Mesothelial cell of epicardium (in vitro differentiated cells): ENCODE measurements around the gene ELMO1. TPM values are rescaled to one million over a fixed set of nuclear protein-coding genes. Genes with fewer than 3 reads are reported as not detected.

Experiments
- DNase-seq, 2 experiments: peaks; one replicate each; pipeline ENCODE4 v3.0.0; 2021; ENCODE audit warnings: low spot score in 2 of 2; ENCODE audit not compliant: unreplicated experiment in 2 of 2
- H3K27ac Mint-ChIP-seq: 2 replicates; pipeline ENCODE4 v1.8.0; 2021; ENCODE audit warnings: mixed read lengths
- H3K27me3 Mint-ChIP-seq: 2 replicates; pipeline ENCODE4 v1.8.0; 2021; ENCODE audit warnings: low read depth, mixed read lengths
- H3K36me3 Mint-ChIP-seq: 2 replicates; pipeline ENCODE4 v1.8.0; 2021; ENCODE audit warnings: mixed read lengths
- H3K4me1 Mint-ChIP-seq: 2 replicates; pipeline ENCODE4 v1.8.0; 2021; ENCODE audit warnings: mixed read lengths
- H3K4me3 Mint-ChIP-seq: 2 replicates; pipeline ENCODE4 v1.8.0; 2021; ENCODE audit warnings: mild to moderate bottlenecking, moderate library complexity, mixed read lengths
- H3K9me3 Mint-ChIP-seq: 2 replicates; pipeline ENCODE4 v1.8.0; 2021; ENCODE audit warnings: mixed read lengths
- total RNA-seq: library from RNA; stranded (reverse); gene quantifications from 3 replicates; pipeline ENCODE4 v1.2.1, GENCODE V29; 2021
- TF ChIP-seq, protein P1 (sequence below): fragments of 200-600 bp; sonication (generic); IDR thresholded peaks from one replicate; pipeline ENCODE4 v1.5.0; 2021; ENCODE audit warnings: antibody characterized with exemption; ENCODE audit not compliant: unreplicated experiment

The ELMO1 gene
- total RNA-seq, 1 donor from 2014 or later: 9.6 TPM

DNA sequence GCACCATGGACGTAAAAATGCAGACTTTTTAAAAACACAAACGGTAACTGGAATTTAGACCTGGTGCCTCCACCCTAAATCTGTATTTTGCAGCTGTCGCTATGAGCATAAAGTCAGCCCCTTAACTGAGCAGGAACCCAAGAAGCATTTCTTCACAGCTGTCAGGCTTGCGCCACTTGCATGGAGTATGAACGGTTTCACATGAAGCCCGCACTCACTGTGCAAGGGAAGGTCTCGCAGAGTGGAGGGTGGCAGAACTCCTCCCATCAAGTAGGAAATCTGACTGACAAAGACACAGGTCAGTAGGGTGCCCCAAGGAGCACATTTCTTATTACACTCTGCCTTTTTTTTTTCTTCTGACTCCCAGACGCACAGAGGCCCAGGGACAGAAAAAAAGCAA, 58.5 kb downstream of the ELMO1 start:
- no peak for DNase-seq
- no peaks in the 10 kb centered on the region for H3K36me3 Mint-ChIP-seq

DNA sequence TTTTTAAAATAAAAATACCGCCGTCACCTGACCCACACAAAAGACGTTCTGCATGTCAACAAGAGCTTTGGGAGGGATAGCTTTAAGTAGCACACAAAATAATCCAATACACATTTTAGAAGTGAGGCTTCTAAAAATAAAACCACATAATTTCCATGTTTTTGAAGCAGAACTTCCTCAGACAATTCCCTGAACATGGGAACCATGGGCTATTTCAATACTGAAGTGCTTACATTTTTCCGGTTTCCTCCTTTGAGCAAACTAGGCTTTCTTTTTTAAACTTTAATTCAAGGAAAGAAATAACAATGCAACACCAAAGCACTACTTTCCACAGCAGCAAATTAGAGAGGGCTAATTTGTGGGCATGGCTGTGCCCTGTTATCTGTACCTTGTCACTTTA, 59.9 kb downstream of the ELMO1 start:
- Mint-ChIP-seq H3K27me3 (no peaks in the 10 kb centered on the region), H3K9me3 (no peaks in the 10 kb centered on the region), H3K27ac (no peak overlapping the region), H3K36me3 (no peaks in the 10 kb centered on the region), H3K4me3 (no peak overlapping the region), H3K4me1 (no peaks in the 10 kb centered on the region)
- no peak for DNase-seq
- TF ChIP-seq, protein P1, sequence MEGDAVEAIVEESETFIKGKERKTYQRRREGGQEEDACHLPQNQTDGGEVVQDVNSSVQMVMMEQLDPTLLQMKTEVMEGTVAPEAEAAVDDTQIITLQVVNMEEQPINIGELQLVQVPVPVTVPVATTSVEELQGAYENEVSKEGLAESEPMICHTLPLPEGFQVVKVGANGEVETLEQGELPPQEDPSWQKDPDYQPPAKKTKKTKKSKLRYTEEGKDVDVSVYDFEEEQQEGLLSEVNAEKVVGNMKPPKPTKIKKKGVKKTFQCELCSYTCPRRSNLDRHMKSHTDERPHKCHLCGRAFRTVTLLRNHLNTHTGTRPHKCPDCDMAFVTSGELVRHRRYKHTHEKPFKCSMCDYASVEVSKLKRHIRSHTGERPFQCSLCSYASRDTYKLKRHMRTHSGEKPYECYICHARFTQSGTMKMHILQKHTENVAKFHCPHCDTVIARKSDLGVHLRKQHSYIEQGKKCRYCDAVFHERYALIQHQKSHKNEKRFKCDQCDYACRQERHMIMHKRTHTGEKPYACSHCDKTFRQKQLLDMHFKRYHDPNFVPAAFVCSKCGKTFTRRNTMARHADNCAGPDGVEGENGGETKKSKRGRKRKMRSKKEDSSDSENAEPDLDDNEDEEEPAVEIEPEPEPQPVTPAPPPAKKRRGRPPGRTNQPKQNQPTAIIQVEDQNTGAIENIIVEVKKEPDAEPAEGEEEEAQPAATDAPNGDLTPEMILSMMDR: no peak

More for the DNA sequence above, 58.5 kb downstream of the ELMO1 start:
- no peaks in the 10 kb centered on the region for H3K27me3 Mint-ChIP-seq
- no peaks in the 10 kb centered on the region for H3K4me1 Mint-ChIP-seq
- no peaks in the 10 kb centered on the region for H3K9me3 Mint-ChIP-seq
- no peak overlapping the region for H3K27ac Mint-ChIP-seq
- no peak overlapping the region for H3K4me3 Mint-ChIP-seq
- TF ChIP-seq, protein P1: no peak

DNA sequence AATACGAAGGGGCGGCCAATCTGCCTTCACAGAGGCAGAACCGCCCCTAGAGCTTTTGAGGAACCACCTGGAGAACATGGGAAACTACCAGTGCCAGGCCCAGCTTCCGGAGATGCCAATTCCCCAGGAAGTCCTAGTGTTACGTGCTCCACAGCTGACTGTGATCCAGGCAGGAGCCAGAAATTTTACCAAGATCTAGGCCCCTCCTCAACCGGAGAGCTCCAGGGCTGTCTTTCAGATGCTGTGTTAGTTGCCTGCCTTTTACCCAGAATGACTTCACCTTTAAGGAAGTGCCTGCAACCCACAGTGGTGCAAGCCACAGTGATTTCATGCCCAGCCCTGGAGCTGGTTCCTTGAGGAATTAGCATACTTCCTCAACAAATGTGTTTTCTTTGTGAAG, 62.9 kb downstream of the ELMO1 start:
- TF ChIP-seq, protein P1: no peak
- H3K9me3 Mint-ChIP-seq: no peaks in the 10 kb centered on the region
- H3K36me3 Mint-ChIP-seq: no peaks in the 10 kb centered on the region
- no peak overlapping the region for H3K27ac Mint-ChIP-seq
- H3K4me1 Mint-ChIP-seq: no peaks in the 10 kb centered on the region
- H3K4me3 Mint-ChIP-seq: no peak overlapping the region
- no peaks in the 10 kb centered on the region for H3K27me3 Mint-ChIP-seq
- no peak for DNase-seq

DNA sequence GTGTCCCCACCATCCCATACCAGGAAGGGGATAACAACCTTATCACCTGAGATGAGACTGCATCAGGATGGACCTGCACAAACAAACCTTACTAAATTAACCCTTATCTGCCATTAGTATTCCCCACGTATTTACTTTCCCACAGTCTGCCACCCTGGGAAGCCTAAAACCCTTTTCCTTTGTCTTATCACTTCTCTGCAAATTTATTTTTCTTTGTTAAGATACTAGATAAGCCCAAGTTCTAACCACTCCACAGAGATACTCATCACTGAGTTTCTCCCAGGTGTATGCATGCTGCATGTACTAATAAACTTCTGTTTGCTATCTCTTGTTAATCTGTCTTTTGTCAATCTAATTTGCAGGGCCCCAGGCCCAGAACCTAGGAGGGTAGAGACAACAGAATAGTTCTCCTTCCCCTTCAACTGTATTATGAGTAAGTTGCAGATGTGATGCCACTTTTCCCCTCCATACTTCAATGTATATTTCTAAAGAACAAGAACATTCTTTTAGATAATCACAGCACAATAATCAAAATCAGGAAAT, 66.0 kb downstream of the ELMO1 start:
- TF ChIP-seq, protein P1: no peak
- no peaks in the 10 kb centered on the region for H3K36me3 Mint-ChIP-seq
- no peak for DNase-seq
- no peaks in the 10 kb centered on the region for H3K4me1 Mint-ChIP-seq
- H3K27me3 Mint-ChIP-seq: no peaks in the 10 kb centered on the region
- no peak overlapping the region for H3K27ac Mint-ChIP-seq
- H3K9me3 Mint-ChIP-seq: peaks cover 6% of the 10 kb centered on the region
- H3K4me3 Mint-ChIP-seq: no peak overlapping the region

DNA sequence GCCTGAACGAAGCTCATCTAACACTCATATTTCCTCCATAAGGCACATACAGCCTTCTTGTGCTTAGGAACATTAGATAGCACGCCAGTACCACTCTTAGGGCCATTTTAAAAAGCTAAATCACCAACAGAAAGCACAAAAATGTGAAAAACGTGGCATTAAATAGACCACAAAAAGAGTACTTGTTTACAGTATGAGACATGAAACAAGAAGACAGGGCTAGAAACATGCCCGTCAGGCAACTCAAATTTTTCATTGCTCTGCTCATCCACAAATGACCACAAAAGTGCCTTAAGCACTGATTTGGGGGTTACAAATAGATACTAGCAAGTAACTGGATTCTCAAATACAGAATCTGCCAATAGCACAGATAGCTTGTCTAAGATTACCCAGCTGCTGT, 67.8 kb downstream of the ELMO1 start:
- H3K27me3 Mint-ChIP-seq: no peaks in the 10 kb centered on the region
- TF ChIP-seq, protein P1: no peak
- peaks cover 20% of the 10 kb centered on the region for H3K9me3 Mint-ChIP-seq
- no peak for DNase-seq
- H3K4me3 Mint-ChIP-seq: no peak overlapping the region
- H3K4me1 Mint-ChIP-seq: no peaks in the 10 kb centered on the region
- peaks cover 5% of the 10 kb centered on the region for H3K36me3 Mint-ChIP-seq
- no peak overlapping the region for H3K27ac Mint-ChIP-seq
